HG02759 (cell line): ENCODE data around the gene SH3PXD2A.

Experiments used
- ATAC-seq: cut with Tn5 transposase; IDR thresholded peaks from one replicate; pipeline ENCODE4 v1.9.1; 2021; ENCODE audit warnings: mild to moderate bottlenecking, moderate library complexity; ENCODE audit not compliant: unreplicated experiment

SH3PXD2A gene

DNA sequence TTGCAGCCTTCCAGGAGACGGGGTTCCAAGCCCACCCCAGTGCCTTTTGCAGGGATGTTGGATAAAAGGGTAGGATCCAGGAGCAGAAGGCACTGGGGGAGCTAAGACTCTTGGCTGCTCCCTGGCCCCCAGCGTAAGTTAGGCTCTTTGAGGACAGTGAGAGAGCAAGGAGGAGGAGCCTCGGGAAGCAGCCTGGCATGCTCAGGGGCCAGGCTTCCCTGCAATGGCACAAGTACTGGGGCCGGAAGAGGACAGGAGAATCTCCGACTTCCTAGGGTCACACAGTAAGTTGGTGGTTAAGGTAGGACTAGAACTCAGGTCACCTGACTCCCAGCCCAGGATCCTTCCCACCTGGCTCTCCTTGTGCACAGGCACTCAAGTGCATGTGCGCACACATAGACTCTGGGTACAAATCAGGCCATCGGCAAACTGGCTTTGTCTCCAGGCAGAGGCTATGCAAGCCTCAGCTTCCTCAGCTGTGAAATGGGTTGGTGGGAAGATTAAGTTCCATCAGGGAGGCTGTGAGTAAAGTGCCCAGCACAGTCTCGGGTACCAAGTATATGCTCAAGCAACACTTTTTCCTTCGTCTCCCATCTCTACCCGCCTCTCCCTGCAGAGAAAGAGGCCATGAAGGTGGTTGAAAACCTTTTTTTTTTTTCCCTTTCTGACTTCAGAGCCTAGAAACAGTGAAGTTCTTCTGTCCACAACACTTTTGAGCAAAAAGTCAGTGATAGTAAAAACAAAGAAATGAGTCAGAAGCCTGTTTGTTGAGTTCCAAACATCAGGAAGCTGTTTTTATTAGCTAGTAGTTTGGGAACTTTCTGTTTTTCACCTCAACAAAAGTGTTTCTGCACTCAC, 282.8 kb downstream of the SH3PXD2A start:
- no peak for ATAC-seq

DNA sequence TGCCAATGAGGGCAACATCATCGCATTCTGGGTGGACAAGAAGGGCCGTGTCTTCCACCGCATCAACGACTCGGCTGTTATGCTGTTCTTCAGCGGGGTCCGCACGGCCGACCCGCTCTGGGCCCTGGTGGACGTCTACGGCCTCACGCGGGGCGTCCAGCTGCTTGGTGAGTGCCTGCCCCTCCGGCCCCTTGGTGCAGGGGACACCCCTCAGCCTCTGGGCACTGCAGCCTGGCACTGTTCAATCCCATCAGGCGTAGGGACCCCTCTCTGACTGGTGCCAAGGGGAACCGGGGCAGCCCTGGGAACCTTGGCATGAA, 283.8 kb downstream of the SH3PXD2A start:
- ATAC-seq: no peak

GRCh38 chr10:103570844-103571655, 284.3 kb downstream of the SH3PXD2A start:
- no peak for ATAC-seq

- ATAC-seq: no peak
Measured at GRCh38 chr10:103569896-103570295, 285.5 kb downstream of the SH3PXD2A start.

GRCh38 chr10:103568505-103568904, 286.9 kb downstream of the SH3PXD2A start:
- ATAC-seq: no peak

GRCh38 chr10:103566536-103566935, 288.8 kb downstream of the SH3PXD2A start:
- ATAC-seq: no peak

GRCh38 chr10:103564776-103565520, 290.4 kb downstream of the SH3PXD2A start:
- ATAC-seq: no peak

DNA sequence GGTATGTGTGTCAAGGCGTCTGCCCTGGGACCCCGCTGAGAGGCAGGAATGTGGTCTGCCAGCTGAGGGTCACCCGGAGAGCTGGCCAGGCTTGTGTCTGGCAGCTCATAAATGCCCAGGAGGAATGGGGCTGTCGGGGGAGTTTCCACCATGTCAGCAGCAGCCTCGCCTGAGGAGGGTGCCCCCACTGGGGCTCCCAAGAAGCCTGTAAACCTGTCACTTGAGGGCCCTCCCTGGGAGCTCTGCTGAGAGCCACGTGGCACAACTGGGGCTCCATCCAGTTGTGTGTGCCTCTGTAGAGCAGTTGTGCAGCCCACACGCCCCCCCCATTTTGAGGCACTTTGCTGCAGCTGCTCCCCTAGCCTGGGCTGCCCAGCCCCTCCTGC, 291.3 kb downstream of the SH3PXD2A start:
- ATAC-seq: no peak

GRCh38 chr10:103563231-103564115, 291.9 kb downstream of the SH3PXD2A start:
- no peak for ATAC-seq

DNA sequence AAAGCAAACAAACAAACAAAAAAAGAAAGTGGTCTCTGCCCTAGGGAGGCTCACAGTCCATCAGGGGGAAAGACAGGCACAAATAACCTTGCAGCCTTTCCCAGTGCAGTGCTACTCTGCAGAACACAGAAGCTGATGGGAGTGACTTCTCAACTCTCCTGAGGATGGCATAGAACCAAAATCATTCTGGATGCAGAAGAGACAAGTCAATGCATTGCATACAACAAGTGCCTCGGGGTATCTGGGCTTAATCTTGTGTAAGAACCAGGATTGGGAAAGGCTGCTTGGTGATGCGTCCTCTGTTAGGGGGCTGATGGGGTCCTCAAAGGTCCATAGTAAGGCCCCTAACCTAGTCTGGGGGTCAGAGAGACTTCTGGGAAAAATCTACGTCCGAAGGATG, 293.0 kb downstream of the SH3PXD2A start:
- ATAC-seq: no peak

- ATAC-seq: no peak
Measured at GRCh38 chr10:103560886-103561285, 294.5 kb downstream of the SH3PXD2A start.

DNA sequence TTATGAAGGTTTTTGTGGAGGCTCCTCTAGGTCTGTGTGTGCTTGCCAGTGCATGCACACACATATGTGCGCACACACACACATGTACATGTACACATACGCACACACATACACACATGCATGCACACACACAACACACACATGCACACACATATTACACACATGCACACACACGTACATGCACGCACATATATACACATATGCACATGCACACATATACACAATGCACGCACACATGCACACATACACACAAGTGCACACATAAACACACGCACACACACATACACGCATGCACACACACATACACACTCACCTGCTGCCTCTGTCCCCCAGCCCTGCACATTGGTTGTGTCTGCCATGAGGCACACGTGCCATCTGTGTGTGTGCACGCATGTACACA, 295.6 kb downstream of the SH3PXD2A start:
- ATAC-seq: no peak

- no peak for ATAC-seq
Measured at GRCh38 chr10:103558911-103559310, 296.5 kb downstream of the SH3PXD2A start.

DNA sequence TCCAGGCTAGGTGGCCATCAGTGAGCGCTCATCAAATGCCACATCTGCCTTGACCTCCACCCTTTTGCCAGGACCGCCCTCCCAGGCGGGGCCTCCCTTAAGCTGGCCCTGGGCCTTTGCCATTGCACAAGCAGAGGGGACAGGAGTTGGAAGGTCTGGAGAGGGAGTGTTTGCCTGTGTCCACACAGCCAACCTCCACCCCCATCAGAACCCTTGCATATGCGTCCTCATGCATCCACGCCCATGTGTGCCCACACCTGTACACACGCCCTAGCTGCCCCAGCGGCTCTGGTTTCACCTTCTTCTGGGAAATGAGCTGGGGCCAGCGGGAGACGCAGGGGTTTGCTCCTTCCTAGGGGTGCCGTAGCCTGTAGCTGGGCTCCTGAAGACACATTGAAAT, 297.9 kb downstream of the SH3PXD2A start:
- ATAC-seq: no peak

- no peak for ATAC-seq
Measured at GRCh38 chr10:103556383-103557007, 298.9 kb downstream of the SH3PXD2A start.

DNA sequence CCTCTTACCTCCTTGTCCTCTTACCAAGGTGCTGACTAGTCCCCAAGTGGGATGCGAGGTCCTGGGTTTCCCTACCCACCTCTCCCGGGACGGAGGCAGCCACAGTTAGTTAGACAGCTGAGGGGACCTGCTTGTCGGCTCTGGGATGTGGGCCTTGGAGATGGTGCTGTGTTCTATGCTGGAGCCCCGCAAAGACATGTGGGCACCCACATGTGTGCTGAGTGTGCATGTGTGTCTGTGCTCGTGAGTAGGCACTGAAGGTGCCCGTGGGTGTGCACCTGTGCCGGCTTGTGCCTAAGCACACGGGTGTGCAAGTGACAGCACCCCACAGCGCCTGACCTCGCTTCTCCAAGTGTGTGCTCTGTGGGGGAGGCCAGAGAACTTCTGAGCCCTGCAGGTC, 299.7 kb downstream of the SH3PXD2A start:
- no peak for ATAC-seq

DNA sequence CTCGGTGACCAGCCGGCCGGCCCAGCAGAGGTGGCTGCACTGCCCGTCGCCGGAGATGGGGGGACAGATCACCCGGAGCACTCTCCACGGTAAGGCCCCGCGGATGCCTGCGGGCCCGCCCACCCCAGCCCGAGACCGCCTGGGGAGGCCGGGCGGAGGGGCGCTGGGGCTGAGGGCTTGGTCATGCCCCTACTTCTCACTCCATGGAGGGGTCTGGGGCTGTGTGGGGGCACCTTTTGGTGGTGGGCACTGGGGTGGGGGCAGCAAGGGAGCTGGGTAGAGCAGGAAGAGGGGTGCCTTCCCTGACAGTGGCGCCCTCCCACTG, 300.1 kb downstream of the SH3PXD2A start:
- no peak for ATAC-seq

DNA sequence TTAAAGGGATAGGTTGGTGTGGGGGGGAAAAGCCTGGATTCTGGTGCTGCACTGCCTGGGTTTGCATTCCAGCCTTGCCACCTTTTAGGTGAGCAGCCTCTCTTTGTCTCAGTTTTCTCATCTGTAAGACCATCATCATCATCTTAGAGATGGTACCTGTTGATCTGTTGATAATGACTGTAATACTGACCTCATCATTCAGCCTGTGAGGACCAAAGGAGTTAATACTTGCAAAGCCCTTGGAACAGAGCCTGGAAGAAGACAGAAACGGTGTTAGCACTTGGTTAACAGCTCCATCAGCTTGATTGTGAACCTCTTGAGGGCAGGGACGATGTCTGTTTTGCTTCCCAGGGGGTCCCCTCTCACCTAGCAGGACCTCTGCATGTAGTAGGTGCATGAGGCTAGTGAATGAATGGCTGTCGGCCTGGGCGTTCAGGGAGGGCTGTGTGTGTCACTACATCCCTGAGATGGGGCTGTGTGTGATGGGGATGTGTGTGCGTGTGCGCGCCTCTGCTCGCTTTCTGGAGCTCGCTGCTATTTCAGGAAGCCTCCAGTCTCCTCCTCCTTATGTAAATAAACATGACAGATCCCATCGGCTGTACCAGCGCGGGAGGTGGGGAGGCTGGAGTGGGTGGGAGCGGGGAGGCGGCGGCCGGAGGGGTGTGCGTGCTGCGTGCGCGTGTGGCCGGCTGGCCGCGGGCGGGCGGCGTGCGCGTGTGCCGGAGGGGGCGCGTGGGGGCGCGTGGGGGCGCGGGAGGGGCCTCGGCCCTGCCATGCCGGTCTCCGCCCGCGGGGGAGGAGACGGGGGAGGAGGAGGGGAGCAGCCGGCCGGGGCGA, 300.7 kb downstream of the SH3PXD2A start:
- ATAC-seq: no peak

- no peak for ATAC-seq
Measured at GRCh38 chr10:103553743-103554487, 301.5 kb downstream of the SH3PXD2A start.
